HepG2 (cell line): ENCODE results near the gene PLA2G4C. TPM values are rescaled to one million over a fixed set of nuclear protein-coding genes. Genes with fewer than 3 reads are reported as not detected.

ENCODE experiments used
- ATAC-seq: fragments of 200-7000 bp; cut with Tn5 transposase; 3 replicates; pipeline ENCODE4 v1.9.1; 2020; ENCODE audit warnings: mild to moderate bottlenecking, moderate library complexity
- BruUV-seq: library from RNA; stranded (reverse); fragments of 400-500 nt; replicated peaks from 2 replicates; lab custom pipeline; 2021; lab: Mats Ljungman, UMichigan
- CTCF ChIA-PET: fragments of 300-600 bp; formaldehyde crosslinking; extraction: SDS; loops from one replicate; lab custom pipeline; 2021; ENCODE audit warnings: low total read pairs, inconsistent platforms, low intra/inter-chr PET ratio; lab: Yijun Ruan, JAX
- POLR2A ChIA-PET: fragments of 350-600 bp; sonication (Branson Sonifier 250); formaldehyde crosslinking; loops from one replicate; lab custom pipeline; 2020; ENCODE audit warnings: antibody characterized with exemption, inconsistent platforms; lab: Yijun Ruan, JAX
- DNase-seq: peaks from one replicate; pipeline ENCODE4 v3.0.0-alpha.2; 2015; ENCODE audit warnings: low spot score
- FAIRE-seq: peaks from 3 replicates; lab custom pipeline; 2011; peaks lifted over from hg19 to GRCh38; lab: Jason Lieb, UNC
- H2AFZ ChIP-seq: one replicate; pipeline ENCODE4 v1.6.1; 2011; ENCODE audit warnings: low read length, inconsistent platforms
- H3K27ac ChIP-seq: fragments of 300-600 bp; 3 replicates; pipeline ENCODE4 v1.8.0; 2011; ENCODE audit warnings: mixed run types, mild to moderate bottlenecking, mixed read lengths, low read length, inconsistent platforms; ENCODE audit not compliant: insufficient read depth; ENCODE audit errors: extremely low read length
- H3K27me3 ChIP-seq, 2 experiments: fragments of 200-600 bp in 1 of 2; 2 replicates in 1 of 2; 3 replicates in 1 of 2; pipeline versions ENCODE4 v1.6.0 to v1.8.0; 2011; ENCODE audit warnings: low read length in 2 of 2, mild to moderate bottlenecking in 2 of 2, moderate library complexity in 2 of 2, inconsistent platforms in 1 of 2; ENCODE audit not compliant: insufficient read depth in 2 of 2, control insufficient read depth in 1 of 2
- H3K36me3 ChIP-seq, 2 experiments: fragments of 200-600 bp in 1 of 2; replicated peaks in 1 of 2; 2 replicates in 1 of 2; 3 replicates in 1 of 2; pipeline versions ENCODE4 v1.5.1 to v1.8.0; 2011; ENCODE audit warnings: low read length in 2 of 2, inconsistent platforms in 1 of 2; ENCODE audit not compliant: insufficient read depth in 2 of 2, control insufficient read depth in 1 of 2
- H3K4me1 ChIP-seq: 2 replicates; pipeline ENCODE4 v1.5.1; 2012; ENCODE audit warnings: low read length, inconsistent platforms; ENCODE audit not compliant: insufficient read depth
- H3K4me2 ChIP-seq: 2 replicates; pipeline ENCODE4 v1.6.0; 2011; ENCODE audit warnings: low read depth, low read length, inconsistent platforms
- H3K4me3 ChIP-seq, 3 experiments: fragments of 200-600 bp in 1 of 3; sonication (generic), shearing (Covaris generic) in 1 of 3; replicated peaks in 1 of 3; 2 replicates each; pipeline ENCODE4 v1.5.1; 2011 to 2016; ENCODE audit warnings: low read length in 3 of 3, inconsistent platforms in 2 of 3, low read depth in 2 of 3, mild to moderate bottlenecking in 2 of 3, control low read depth in 1 of 3, mixed read lengths in 1 of 3; ENCODE audit not compliant: insufficient read depth in 1 of 3
- H3K79me2 ChIP-seq: one replicate; pipeline ENCODE4 v1.6.1; 2011; ENCODE audit warnings: low read length, inconsistent platforms; ENCODE audit not compliant: insufficient read depth
- H3K9ac ChIP-seq: 2 replicates; pipeline ENCODE4 v1.6.0; 2011; ENCODE audit warnings: mild to moderate bottlenecking, low read depth, low read length, inconsistent platforms; ENCODE audit not compliant: insufficient read depth
- H3K9me3 ChIP-seq: 2 replicates; pipeline ENCODE4 v1.5.1; 2012; ENCODE audit warnings: mild to moderate bottlenecking, low read length
- H4K20me1 ChIP-seq: 2 replicates; pipeline ENCODE4 v1.6.0; 2011; ENCODE audit warnings: inconsistent platforms, mild to moderate bottlenecking, low read length, moderate library complexity; ENCODE audit not compliant: insufficient read depth
- NR2F2 ChIP-seq: IDR thresholded peaks from 2 replicates; pipeline ENCODE4 v1.6.1; 2012; ENCODE audit warnings: low read depth, inconsistent platforms, borderline replicate concordance
- PAF1 ChIP-seq: IDR thresholded peaks from 2 replicates; pipeline ENCODE4 v1.6.1; 2016; ENCODE audit warnings: missing genetic modification reagents, missing compliant biosample characterization
- ZNF121 ChIP-seq: sonication (generic); formaldehyde crosslinking; IDR thresholded peaks from 2 replicates; pipeline ENCODE4 v1.5.0; 2020; ENCODE audit warnings: mild to moderate bottlenecking, missing genetic modification reagents
- ZNF768 ChIP-seq: sonication (generic); formaldehyde crosslinking; IDR thresholded peaks from 2 replicates; pipeline ENCODE4 v1.4.0; 2020; ENCODE audit warnings: missing genetic modification reagents
- ZSCAN5A ChIP-seq: sonication (generic); formaldehyde crosslinking; IDR thresholded peaks from 2 replicates; pipeline ENCODE4 v1.8.0; 2022; ENCODE audit warnings: mild to moderate bottlenecking, missing genetic modification reagents, borderline replicate concordance
- WGBS: methylation state at CpG from one replicate; pipeline ENCODE4 v1.1.6; 2017; ENCODE audit warnings: low lambda C conversion rate; 5-methylcytosine and 5-hydroxymethylcytosine counted together
- in situ Hi-C: cut with HindIII; loops from 2 replicates; pipeline ENCODE4 v1.10.0; 2017; ENCODE audit warnings: low pct_unique_long_range_greater_than_20kb; ENCODE audit not compliant: extremely low pct_ligation_motif_present
- intact Hi-C: fragments of 100-400 bp; cut with micrococcal nuclease; formaldehyde crosslinking; loops from one replicate; pipeline ENCODE4 v1.10.0; 2022; ENCODE audit not compliant: unreplicated experiment
- polyA plus RNA-seq, 8 experiments: library from polyadenylated mRNA; depleted of rRNA in 3 of 8; stranded (reverse) in 7 of 8; unstranded in 1 of 8; fragments of >200 nt; fragmentation: Illumina TruSeq in 4 of 8; extraction: Trizol in 4 of 8; gene quantifications; 2 replicates each; pipeline versions ENCODE4 v1.2.1 to v1.2.3, GENCODE V29; 2011 to 2016; ENCODE audit warnings: low read depth in 4 of 8, missing spikeins in 1 of 8, mixed read lengths in 1 of 8; ENCODE audit not compliant: insufficient read depth in 1 of 8
- total RNA-seq, 5 experiments: library from RNA; depleted of rRNA; stranded (reverse); fragments of >200 nt; fragmentation: Illumina TruSeq; extraction: Trizol; gene quantifications; 2 replicates each; pipeline ENCODE4 v1.2.3, GENCODE V29; 2016; ENCODE audit warnings: low read depth in 1 of 5
- TF ChIP-seq, protein P1 (sequence below): sonication (generic); formaldehyde crosslinking; IDR thresholded peaks from 2 replicates; pipeline ENCODE4 v1.4.0; 2020; ENCODE audit warnings: mild to moderate bottlenecking, missing genetic modification reagents

Gene PLA2G4C
- total and polyA plus RNA-seq, 2 of the 13 experiments (the other 11 are each of a cell fraction or from before 2014, with no cell fraction given): 1.6 to 1.7 TPM

GRCh38 chr19:48043675-48044258 lies 66.8 kb downstream of the PLA2G4C start, which contains the start of gene CABP5:
Gene CABP5, minus strand, starts transcription at chr19:48044079. Its CDS starts 157 bp downstream, at chr19:48043922.
- no peak within 1 kb of the TSS for H3K27ac ChIP-seq
- H3K4me1 ChIP-seq: no peaks in the 10 kb centered on the region
- H3K4me2 ChIP-seq: no peak within 1 kb of the TSS
- no peaks in the 10 kb centered on the region for H3K9me3 ChIP-seq
- H3K4me3 ChIP-seq: no peak within 1 kb of the TSS
- H4K20me1 ChIP-seq: no peaks in the 10 kb centered on the region
- H3K79me2 ChIP-seq: no peaks in the 10 kb centered on the region
- ChIA-PET POLR2A (no interaction called here), CTCF (no interaction called here)
- no peak for DNase-seq
- no peaks in the 10 kb centered on the region for H3K36me3 ChIP-seq
- no TSS peak for BruUV-seq
- TF ChIP-seq ZSCAN5A (CRISPR knock-in tag) (no peak), ZNF121 (CRISPR knock-in tag) (no peak)
- TF ChIP-seq, protein P1, sequence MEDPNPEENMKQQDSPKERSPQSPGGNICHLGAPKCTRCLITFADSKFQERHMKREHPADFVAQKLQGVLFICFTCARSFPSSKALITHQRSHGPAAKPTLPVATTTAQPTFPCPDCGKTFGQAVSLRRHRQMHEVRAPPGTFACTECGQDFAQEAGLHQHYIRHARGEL (CRISPR knock-in tag): no peak
- in situ Hi-C loops: no loop called here
- H2AFZ ChIP-seq: no peak within 1 kb of the TSS
- intact Hi-C loops: no loop called here
- no peak within 1 kb of the TSS for H3K9ac ChIP-seq
- no peak for FAIRE-seq
- WGBS: 12% methylated on average over 9 of the region's 10 CpGs
- ATAC-seq: no peak
- peaks cover 0 to 23% of the 10 kb centered on the region in 2 experiments; a peak in 3 of 5 replicates for H3K27me3 ChIP-seq

GRCh38 chr19:48041877-48042580 lies 68.6 kb downstream of the PLA2G4C start:
- no peaks in the 10 kb centered on the region for H3K79me2 ChIP-seq
- no TSS peak for BruUV-seq
- no peaks in the 10 kb centered on the region for H3K4me1 ChIP-seq
- no peak overlapping the region for H3K27ac ChIP-seq
- in situ Hi-C loops: no loop called here
- peaks cover under 1% of the 10 kb centered on the region for H3K9me3 ChIP-seq
- ATAC-seq (no peak), DNase-seq (no peak), FAIRE-seq (no peak)
- POLR2A ChIA-PET: no interaction called here
- no peak for TF ChIP-seq NR2F2
- TF ChIP-seq ZNF768 (CRISPR knock-in tag): peak; percentile 80; the same call in 1 of the 2 replicates
- TF ChIP-seq PAF1 (CRISPR knock-in tag): no peak
- H2AFZ ChIP-seq: no peak overlapping the region
- H4K20me1 ChIP-seq: no peaks in the 10 kb centered on the region
- H3K27me3 ChIP-seq: peaks cover 0 to 10% of the 10 kb centered on the region in 2 experiments; a peak in 3 of 5 replicates
- intact Hi-C loops: no loop called here
- H3K36me3 ChIP-seq: no peaks in the 10 kb centered on the region
- no peak overlapping the region for H3K4me2 ChIP-seq
- no peak overlapping the region for H3K9ac ChIP-seq
- WGBS: 19% methylated on average over 2 of the region's 2 CpGs
- CTCF ChIA-PET: no interaction called here
- H3K4me3 ChIP-seq: no peak overlapping the region
